ENCODE results near the gene POP5.
"Not testable (repeated sequence)": the region's sequence is repeated elsewhere in the genome, so short reads cannot be mapped to it uniquely, and the experiment has no call there.

- not testable (repeated sequence) for TF ChIP-seq CTCF (IDR thresholded peaks at IDR 0.05; ENCODE audit: insufficient read depth, low read length, poor library complexity, severe bottlenecking); EZH2phosphoT487 (conservative IDR thresholded peaks at IDR 0.05; ENCODE audit: low read length)
These were observed 36.6 kb upstream of the POP5 start for GRCh38 chr12:120617767-120618166.

All from SU-DHL-6 (cell line).